HCT116 (cell line): ENCODE data around the gene STARD5. TPM values are rescaled to one million over a fixed set of nuclear protein-coding genes. Genes with fewer than 3 reads are reported as not detected.

Experiments
- ATAC-seq: fragments of 200-7000 bp; cut with Tn5 transposase; 2 replicates; pipeline ENCODE4 v1.9.1; 2020; ENCODE audit warnings: mild to moderate bottlenecking, moderate library complexity
- BruUV-seq: library from RNA; stranded (reverse); fragments of 400-500 nt; replicated peaks from 2 replicates; lab custom pipeline; 2021; lab: Mats Ljungman, UMichigan
- CTCF ChIA-PET: fragments of 300-600 bp; sonication (Branson Sonifier 250); formaldehyde crosslinking; loops from one replicate; lab custom pipeline; 2021; ENCODE audit warnings: antibody characterized with exemption; lab: Charles Lee
- POLR2A ChIA-PET: fragments of 300-600, 350-600 bp; sonication (Branson Sonifier 250); formaldehyde crosslinking; loops from one replicate; lab custom pipeline; 2021; ENCODE audit warnings: antibody characterized with exemption; lab: Charles Lee
- RAD21 ChIA-PET, 2 experiments: fragments of 300-600 bp; sonication (Branson Sonifier 250); formaldehyde crosslinking; loops; one replicate each; lab custom pipeline; 2023; ENCODE audit warnings: low total read pairs in 2 of 2; ENCODE audit not compliant: uncharacterized antibody in 2 of 2, unreplicated experiment in 2 of 2, low non-redundant PET in 1 of 2; lab: Charles Lee
- DNase-seq: peaks from one replicate; pipeline ENCODE4 v3.0.0-alpha.2; 2010; ENCODE audit warnings: low read depth, low spot score
- H2AFZ ChIP-seq: fragments of 200-600 bp; shearing (Covaris generic), sonication (generic); 2 replicates; pipeline ENCODE4 v1.6.1; 2017; ENCODE audit warnings: low read depth, mixed run types, mixed read lengths, antibody characterized with exemption, low read length; ENCODE audit not compliant: poor library complexity, severe bottlenecking
- H3K27ac ChIP-seq: 2 replicates; pipeline ENCODE4 v1.5.1; 2012; ENCODE audit warnings: low read depth, low read length
- H3K27me3 ChIP-seq: fragments of 200-600 bp; sonication (generic); 2 replicates; pipeline ENCODE4 v1.6.1; 2016; ENCODE audit warnings: mixed run types, low read length, mixed read lengths; ENCODE audit not compliant: insufficient read depth
- H3K36me3 ChIP-seq, 2 experiments: fragments of 200-500 bp in 1 of 2; fragments of 200-600 bp in 1 of 2; sonication (Bioruptor generic) in 1 of 2; sonication (generic) in 1 of 2; 2 replicates each; pipeline versions ENCODE4 v1.5.1 to v1.6.1; 2014 to 2016; ENCODE audit warnings: low read length in 2 of 2, inconsistent platforms in 1 of 2, mixed read lengths in 1 of 2, mixed run types in 1 of 2; ENCODE audit not compliant: insufficient read depth in 2 of 2, control insufficient read depth in 1 of 2
- H3K4me1 ChIP-seq, 2 experiments: fragments of 200-600 bp in 1 of 2; sonication (generic) in 1 of 2; 2 replicates each; pipeline versions ENCODE4 v1.5.1 to v1.6.1; 2012 to 2017; ENCODE audit warnings: low read length in 2 of 2, inconsistent platforms in 1 of 2, mild to moderate bottlenecking in 1 of 2, mixed read lengths in 1 of 2, mixed run types in 1 of 2, moderate library complexity in 1 of 2; ENCODE audit not compliant: insufficient read depth in 2 of 2, control insufficient read depth in 1 of 2
- H3K4me2 ChIP-seq: fragments of 200-600 bp; sonication (generic); 2 replicates; pipeline ENCODE4 v1.6.1; 2017; ENCODE audit warnings: mixed run types, low read length, mixed read lengths
- H3K4me3 ChIP-seq, 2 experiments: fragments of 200-600 bp in 1 of 2; sonication (generic) in 1 of 2; replicated peaks in 1 of 2; 2 replicates each; pipeline ENCODE4 v1.5.1; 2011 to 2016; ENCODE audit warnings: low read length in 2 of 2, control low read depth in 1 of 2, low read depth in 1 of 2, mild to moderate bottlenecking in 1 of 2, mixed read lengths in 1 of 2, mixed run types in 1 of 2
- H3K79me2 ChIP-seq: fragments of 200-600 bp; sonication (generic); 2 replicates; pipeline ENCODE4 v1.6.1; 2017; ENCODE audit warnings: mild to moderate bottlenecking, mixed run types, low read length, moderate library complexity, mixed read lengths; ENCODE audit not compliant: insufficient read depth
- H3K9ac ChIP-seq: fragments of 200-600 bp; sonication (generic); 2 replicates; pipeline ENCODE4 v1.6.1; 2016; ENCODE audit warnings: low read length, mixed read lengths
- H3K9me2 ChIP-seq: fragments of 200-600 bp; sonication (generic), shearing (Covaris generic); 2 replicates; pipeline ENCODE4 v1.6.1; 2017; ENCODE audit warnings: mixed run types, mild to moderate bottlenecking, moderate library complexity; ENCODE audit not compliant: insufficient read depth
- H3K9me3 ChIP-seq, 2 experiments: fragments of 200-500 bp in 1 of 2; fragments of 200-600 bp in 1 of 2; sonication (Bioruptor generic) in 1 of 2; sonication (generic) in 1 of 2; 2 replicates each; pipeline ENCODE4 v1.6.1; 2014 to 2017; ENCODE audit warnings: low read length in 2 of 2, mixed read lengths in 2 of 2, inconsistent platforms in 1 of 2, low read depth in 1 of 2, mild to moderate bottlenecking in 1 of 2, mixed run types in 1 of 2, moderate library complexity in 1 of 2; ENCODE audit not compliant: control insufficient read depth in 1 of 2, insufficient read depth in 1 of 2
- H4K20me1 ChIP-seq: fragments of 200-600 bp; sonication (generic), shearing (Covaris generic); 2 replicates; pipeline ENCODE4 v1.6.1; 2017; ENCODE audit warnings: mixed run types, mild to moderate bottlenecking, moderate library complexity; ENCODE audit not compliant: insufficient read depth
- ATF3 ChIP-seq: IDR thresholded peaks from 2 replicates; pipeline ENCODE4 v1.6.1; 2012
- CBX3 ChIP-seq: IDR thresholded peaks from 2 replicates; pipeline ENCODE4 v1.6.1; 2012; ENCODE audit warnings: low read depth
- CEBPB ChIP-seq: IDR thresholded peaks from 2 replicates; pipeline ENCODE4 v1.6.1; 2012; ENCODE audit warnings: low read depth
- EGR1 ChIP-seq: IDR thresholded peaks from 2 replicates; pipeline ENCODE4 v1.6.1; 2012; ENCODE audit warnings: low read depth
- ELF1 ChIP-seq: IDR thresholded peaks from 2 replicates; pipeline ENCODE4 v1.6.1; 2012; ENCODE audit warnings: low read depth, borderline replicate concordance
- FOSL1 ChIP-seq: IDR thresholded peaks from 2 replicates; pipeline ENCODE4 v1.6.1; 2012; ENCODE audit warnings: low read depth
- JUND ChIP-seq: IDR thresholded peaks from 2 replicates; pipeline ENCODE4 v1.6.1; 2012
- POLR2AphosphoS5 ChIP-seq: IDR thresholded peaks from 2 replicates; pipeline ENCODE4 v1.6.1; 2011; ENCODE audit warnings: mild to moderate bottlenecking, low read depth, low read length, moderate library complexity
- RAD21 ChIP-seq: IDR thresholded peaks from 2 replicates; pipeline ENCODE4 v1.6.1; 2012; ENCODE audit warnings: low read depth, mild to moderate bottlenecking
- REST ChIP-seq: IDR thresholded peaks from 2 replicates; pipeline ENCODE4 v1.6.1; 2012; ENCODE audit warnings: low read depth
- SP1 ChIP-seq: IDR thresholded peaks from 2 replicates; pipeline ENCODE4 v1.6.1; 2012; ENCODE audit warnings: low read depth
- SRF ChIP-seq: IDR thresholded peaks from 2 replicates; pipeline ENCODE4 v1.6.1; 2012; ENCODE audit warnings: low read depth
- TCF7L2 ChIP-seq: IDR thresholded peaks from 2 replicates; pipeline ENCODE4 v1.7.0; 2011; ENCODE audit warnings: borderline replicate concordance, inconsistent platforms; ENCODE audit not compliant: insufficient read depth, insufficient read length; ENCODE audit errors: extremely low read depth
- YY1 ChIP-seq: IDR thresholded peaks from 2 replicates; pipeline ENCODE4 v1.6.1; 2011; ENCODE audit warnings: low read length, low read depth, moderate library complexity, mild to moderate bottlenecking; ENCODE audit not compliant: insufficient replicate concordance; ENCODE audit errors: extremely low read depth
- ZNF274 ChIP-seq: fragments of 200-500 bp; sonication (Bioruptor generic); IDR thresholded peaks from 2 replicates; pipeline ENCODE4 v1.6.1; 2014; ENCODE audit warnings: mild to moderate bottlenecking, low read depth, low read length, inconsistent platforms
- intact Hi-C: fragments of 100-400 bp; cut with micrococcal nuclease; formaldehyde crosslinking; loops from 2 replicates; pipeline ENCODE4 v1.10.0; 2022
- total RNA-seq: library from RNA; stranded (reverse); gene quantifications from one replicate; pipeline ENCODE4 v1.2.1, GENCODE V29; 2021; ENCODE audit not compliant: unreplicated experiment

The STARD5 gene
- total RNA-seq, 1 experiment from 2014 or later, result 4.0 TPM

GRCh38 chr15:81275711-81276392 lies 48.1 kb downstream of the STARD5 start:
- H3K27me3 ChIP-seq, result no peaks in the 10 kb centered on the region
- H3K4me2 ChIP-seq, result no peak overlapping the region
- peak overlapping the region; percentile 13 for H2AFZ ChIP-seq
- no peaks in the 10 kb centered on the region for H3K9me2 ChIP-seq
- DNase-seq (no peak), ATAC-seq (no peak)
- peaks cover 2 to 8% of the 10 kb centered on the region in 2 experiments; a peak in 2 of 4 replicates for H3K4me1 ChIP-seq
- no peak overlapping the region for H3K9ac ChIP-seq
- ChIA-PET RAD21 (interaction anchor here (0.6 to 1.7 kb wide), 8 partner anchors 10 to 509 kb away, joined by 3 to 13 read pairs (median 6); no protein-coding TSS in a partner anchor), POLR2A (no interaction called here), CTCF (interaction anchor here (0.7 to 2.5 kb wide), 13 partner anchors 10 to 169 kb away, joined by 3 to 67 read pairs (median 3); no protein-coding TSS in a partner anchor)
- intact Hi-C loops, result loop anchor here (1.0 to 5.0 kb wide), 4 partner anchors 60 to 831 kb away; no protein-coding TSS in a partner anchor
- BruUV-seq, result no TSS peak
- no peak for TF ChIP-seq ELF1
- TF ChIP-seq CBX3, result no peak
- no peak for TF ChIP-seq FOSL1
- no peak for TF ChIP-seq YY1
- TF ChIP-seq RAD21, result no peak
- TF ChIP-seq JUND, result no peak
- no peak for TF ChIP-seq POLR2AphosphoS5
- TF ChIP-seq EGR1, result no peak
- no peak for TF ChIP-seq REST
- TF ChIP-seq CEBPB, result no peak
- no peak for TF ChIP-seq ZNF274
- no peak for TF ChIP-seq SP1
- TF ChIP-seq ATF3, result no peak
- TF ChIP-seq TCF7L2, result no peak
- no peak for TF ChIP-seq SRF
- H3K9me3 ChIP-seq, result no peaks in the 10 kb centered on the region
- no peak overlapping the region for H3K4me3 ChIP-seq
- H3K36me3 ChIP-seq, result no peaks in the 10 kb centered on the region
- H4K20me1 ChIP-seq, result no peaks in the 10 kb centered on the region
- H3K27ac ChIP-seq, result no peak overlapping the region
- H3K79me2 ChIP-seq, result no peaks in the 10 kb centered on the region
